HG03520 (cell line): ENCODE results near the gene TRIM5.
"Not testable (repeated sequence)": the region's sequence is repeated elsewhere in the genome, so short reads cannot be mapped to it uniquely, and the experiment has no call there.

Experiments
- ATAC-seq: cut with Tn5 transposase; IDR thresholded peaks from one replicate; pipeline ENCODE4 v1.9.1; 2021; ENCODE audit warnings: mild to moderate bottlenecking, moderate library complexity; ENCODE audit not compliant: unreplicated experiment

Gene TRIM5, protein sequence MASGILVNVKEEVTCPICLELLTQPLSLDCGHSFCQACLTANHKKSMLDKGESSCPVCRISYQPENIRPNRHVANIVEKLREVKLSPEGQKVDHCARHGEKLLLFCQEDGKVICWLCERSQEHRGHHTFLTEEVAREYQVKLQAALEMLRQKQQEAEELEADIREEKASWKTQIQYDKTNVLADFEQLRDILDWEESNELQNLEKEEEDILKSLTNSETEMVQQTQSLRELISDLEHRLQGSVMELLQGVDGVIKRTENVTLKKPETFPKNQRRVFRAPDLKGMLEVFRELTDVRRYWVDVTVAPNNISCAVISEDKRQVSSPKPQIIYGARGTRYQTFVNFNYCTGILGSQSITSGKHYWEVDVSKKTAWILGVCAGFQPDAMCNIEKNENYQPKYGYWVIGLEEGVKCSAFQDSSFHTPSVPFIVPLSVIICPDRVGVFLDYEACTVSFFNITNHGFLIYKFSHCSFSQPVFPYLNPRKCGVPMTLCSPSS

DNA sequence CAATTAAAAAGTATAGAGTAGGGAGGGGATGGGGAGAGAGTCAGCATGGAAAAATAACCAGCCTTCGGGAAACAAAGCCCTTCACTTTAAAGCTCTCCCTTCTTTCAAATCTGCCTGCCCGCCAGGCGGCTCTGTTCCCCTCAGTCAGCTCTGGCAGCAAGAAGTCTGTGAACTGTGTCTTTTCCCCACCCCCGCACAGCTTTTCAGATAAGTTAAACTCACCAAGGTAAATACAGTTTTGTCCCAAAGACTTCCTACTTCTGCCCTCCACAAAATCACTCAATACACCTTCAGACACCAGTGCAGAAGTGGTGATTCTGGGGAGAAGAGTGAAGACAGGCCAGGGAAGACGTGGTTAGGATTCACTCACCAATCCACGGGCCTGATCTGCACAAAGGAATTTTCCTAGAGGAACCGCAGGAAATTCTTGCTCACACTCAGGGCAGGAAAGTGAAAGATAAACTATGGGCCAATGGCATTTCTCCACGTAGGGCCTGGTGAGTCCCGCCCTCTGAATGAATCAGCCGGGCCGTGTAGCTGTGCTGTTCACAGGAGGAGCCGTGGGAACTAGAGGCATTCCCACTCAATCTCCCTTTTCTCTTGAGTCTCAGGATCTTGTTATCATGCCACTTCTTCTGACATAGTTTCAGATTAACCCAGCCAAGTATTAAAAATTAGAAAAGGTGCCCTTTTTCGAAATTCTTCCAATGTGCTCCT, at the start of gene TRIM5:
TSS of gene TRIM5 (minus strand) at position 429 of the 717 bp plus-strand sequence. CDS start 4,897 bp downstream, outside the sequence.
- peak; percentile 66 for ATAC-seq

DNA sequence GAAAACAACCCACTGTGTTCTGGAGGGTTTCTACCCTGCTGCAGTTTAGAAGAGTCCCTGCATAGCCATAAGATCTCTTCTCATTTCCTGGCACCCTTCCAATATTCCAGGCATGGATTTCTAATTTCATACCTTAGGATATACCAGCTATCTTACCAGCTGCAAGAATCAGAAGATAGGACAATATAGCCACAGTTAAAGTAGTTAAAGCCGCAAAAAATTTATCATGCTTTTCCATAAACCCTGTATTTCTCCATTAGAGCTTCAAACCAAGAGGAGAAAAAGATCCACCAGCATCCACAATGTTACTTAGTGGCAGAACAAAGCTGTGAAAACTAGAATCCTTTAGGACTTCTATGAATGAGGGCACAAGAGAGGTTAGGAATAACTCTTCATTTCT, 42.8 kb upstream of the TRIM5 start:
- no peak for ATAC-seq

DNA sequence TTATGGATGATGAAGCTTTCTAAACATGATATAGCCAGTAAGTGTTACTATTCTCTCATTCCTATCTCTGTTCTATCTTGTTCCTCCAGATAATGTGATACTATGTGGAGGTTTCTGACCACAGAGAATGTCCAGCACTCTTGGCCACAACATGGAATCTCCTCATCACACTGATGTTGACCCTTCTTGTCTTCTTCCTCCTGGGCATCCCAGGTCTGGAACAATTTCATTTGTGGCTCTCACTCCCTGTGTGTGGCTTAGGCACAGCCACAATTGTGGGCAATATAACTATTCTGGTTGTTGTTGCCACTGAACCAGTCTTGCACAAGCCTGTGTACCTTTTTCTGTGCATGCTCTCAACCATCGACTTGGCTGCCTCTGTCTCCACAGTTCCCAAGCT, 41.5 kb upstream of the TRIM5 start:
- no peak for ATAC-seq

DNA sequence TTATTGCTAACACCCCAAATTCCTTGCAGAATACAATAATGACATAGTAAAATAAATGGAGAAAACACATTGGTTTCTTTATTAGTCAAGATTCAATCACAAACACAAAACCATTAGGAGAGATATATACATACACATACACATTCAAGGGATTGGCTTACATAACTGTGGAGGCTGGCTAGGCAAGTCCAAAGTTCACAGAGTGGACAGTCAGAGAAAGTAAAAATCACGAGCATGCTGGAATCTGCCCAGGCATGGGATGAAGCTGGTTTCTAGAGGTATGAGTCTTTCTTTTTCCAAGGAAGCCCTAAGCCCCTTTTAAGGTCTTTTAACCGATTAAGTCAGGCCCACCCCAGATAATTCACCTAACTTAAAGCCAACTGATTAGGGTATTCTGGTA, 37.7 kb upstream of the TRIM5 start:
- no peak for ATAC-seq

DNA sequence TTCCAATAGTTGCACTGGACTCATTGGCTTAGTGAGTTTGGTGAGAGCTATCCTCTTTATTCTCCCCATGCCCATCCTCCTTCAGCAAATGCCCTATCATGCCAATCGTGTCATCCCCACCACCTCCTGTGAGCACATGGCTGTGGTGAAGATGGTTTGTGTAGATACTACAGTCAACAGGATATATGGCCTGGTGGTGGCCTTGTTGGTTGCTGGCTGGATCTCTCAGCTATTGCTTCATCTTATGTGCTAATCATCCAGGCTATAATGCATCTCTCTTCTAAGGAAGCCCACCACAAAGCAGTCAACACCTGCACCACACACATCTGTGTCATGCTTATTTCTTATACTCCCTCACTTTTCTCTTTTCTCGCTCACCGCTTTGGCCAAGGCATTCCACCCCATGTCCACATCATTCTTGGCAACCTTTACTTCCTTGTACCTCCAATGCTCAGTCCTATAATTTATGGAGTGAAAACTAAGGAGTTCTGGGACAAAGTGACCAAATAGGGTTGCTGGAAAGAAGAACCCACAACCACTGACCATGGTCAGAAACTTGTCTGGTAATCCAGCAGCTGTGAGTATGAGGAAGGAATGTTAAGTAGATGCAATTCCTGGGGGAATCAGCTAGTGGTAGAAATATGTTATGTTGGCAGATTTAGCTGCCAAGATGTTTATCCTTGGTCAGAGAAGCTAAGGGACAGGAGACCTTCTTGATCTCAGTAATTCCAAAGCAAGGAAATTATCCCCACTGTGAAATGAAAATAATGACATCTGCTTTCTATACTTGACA, 35.0 kb upstream of the TRIM5 start:
- ATAC-seq, result no peak

DNA sequence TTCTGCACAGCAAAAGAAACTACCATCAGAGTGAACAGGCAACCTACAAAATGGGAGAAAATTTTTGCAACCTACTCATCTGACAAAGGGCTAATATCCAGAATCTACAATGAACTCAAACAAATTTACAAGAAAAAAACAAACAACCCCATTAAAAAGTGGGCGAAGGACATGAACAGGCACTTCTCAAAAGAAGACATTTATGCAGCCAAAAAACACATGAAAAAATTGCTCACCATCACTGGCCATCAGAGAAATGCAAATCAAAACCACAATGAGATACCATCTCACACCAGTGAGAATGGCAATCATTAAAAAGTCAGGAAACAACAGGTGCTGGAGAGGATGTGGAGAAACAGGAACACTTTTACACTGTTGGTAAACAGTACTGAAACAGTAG, 31.6 kb upstream of the TRIM5 start:
- not testable (repeated sequence) for ATAC-seq

DNA sequence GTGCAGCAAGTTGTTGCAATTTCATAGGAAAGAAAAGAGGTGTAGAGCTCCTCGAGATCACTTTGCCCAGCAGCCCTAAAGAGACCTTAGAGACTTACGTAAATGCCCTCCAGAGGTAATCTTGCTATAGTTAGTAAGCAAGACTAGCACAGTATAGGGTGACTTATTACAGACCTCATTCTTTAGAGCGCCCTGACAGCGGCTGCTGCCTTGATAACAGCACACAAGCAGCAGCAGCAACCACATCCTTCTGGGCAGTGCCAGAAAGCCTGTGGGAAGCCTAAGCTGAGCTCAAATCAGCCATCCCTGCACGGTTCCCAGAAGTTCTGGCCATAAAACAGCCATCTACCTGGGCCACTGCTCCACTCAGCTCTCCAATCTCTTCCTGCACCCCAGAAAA, 28.8 kb upstream of the TRIM5 start:
- ATAC-seq, result no peak

DNA sequence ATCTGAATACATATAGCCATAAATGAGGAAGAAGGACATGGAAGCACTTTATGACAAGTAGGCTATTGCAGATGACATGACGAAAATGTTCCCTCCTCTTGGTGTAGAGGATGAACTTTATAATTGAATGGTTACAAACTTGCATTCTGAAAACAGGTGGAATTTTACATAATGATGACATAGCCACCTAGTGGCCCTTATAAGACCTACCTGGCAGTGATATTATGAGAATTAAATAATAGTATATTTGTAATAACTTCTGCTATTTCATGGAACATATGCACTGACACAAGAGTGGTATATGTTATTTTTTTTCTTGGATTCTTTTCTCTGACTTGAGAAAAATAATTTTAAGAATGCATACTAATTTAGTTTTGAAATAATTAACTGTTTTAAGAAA, 27.6 kb upstream of the TRIM5 start:
- no peak for ATAC-seq

DNA sequence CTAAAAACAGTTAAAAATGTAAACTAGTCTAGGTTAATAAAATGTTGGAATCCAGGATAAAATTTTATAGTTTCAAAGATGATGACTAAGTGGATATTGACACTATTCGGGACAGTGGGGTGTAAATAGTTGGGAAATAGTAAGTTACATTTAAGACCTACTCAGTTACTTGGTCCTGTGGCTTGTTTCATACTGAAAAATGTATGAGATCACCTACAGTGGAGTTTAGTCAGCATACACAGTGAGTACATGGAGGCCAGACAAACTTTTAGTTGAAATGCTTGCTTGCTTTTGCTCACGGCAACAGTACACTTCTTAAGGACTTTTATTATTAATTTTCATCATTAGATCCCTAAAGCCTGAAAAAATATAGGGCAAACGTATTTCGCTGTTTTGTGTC, 20.8 kb upstream of the TRIM5 start:
- ATAC-seq, result no peak

DNA sequence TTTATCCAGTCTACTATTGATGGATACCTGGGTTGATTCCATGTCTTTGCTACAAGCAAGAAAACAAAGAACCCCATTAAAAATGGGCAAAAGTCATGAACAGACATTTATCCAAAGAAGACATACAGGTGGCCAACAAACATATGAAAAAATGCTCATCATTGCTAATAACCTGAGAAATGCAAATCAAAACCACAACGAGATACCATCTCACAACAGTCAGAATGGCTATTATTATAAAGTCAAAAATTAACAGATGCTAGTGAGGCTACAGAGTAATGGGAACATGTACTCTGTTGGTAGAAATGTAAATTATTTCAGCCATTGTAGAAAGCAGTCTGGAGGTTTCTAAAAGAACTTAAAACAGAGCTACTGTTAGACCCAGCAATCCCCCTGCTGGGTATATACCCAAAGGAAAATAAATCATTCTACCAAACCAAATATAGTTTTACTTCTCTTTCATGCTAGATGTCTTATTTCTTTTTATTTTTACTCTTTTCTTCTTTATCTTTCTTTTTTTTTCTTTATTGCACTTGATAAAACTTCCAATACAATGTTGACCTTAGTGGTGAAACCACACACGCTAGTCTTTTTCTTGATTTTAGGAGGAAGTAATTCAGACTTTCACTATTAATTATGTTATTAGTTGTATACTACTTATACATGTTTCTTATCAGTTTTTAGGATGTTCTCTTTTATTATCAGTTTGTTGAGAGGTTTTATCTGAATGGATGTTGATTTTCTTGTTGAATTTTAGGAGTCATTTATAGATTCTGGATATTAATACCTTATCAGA, 19.1 kb upstream of the TRIM5 start:
- peak; percentile 81 for ATAC-seq

DNA sequence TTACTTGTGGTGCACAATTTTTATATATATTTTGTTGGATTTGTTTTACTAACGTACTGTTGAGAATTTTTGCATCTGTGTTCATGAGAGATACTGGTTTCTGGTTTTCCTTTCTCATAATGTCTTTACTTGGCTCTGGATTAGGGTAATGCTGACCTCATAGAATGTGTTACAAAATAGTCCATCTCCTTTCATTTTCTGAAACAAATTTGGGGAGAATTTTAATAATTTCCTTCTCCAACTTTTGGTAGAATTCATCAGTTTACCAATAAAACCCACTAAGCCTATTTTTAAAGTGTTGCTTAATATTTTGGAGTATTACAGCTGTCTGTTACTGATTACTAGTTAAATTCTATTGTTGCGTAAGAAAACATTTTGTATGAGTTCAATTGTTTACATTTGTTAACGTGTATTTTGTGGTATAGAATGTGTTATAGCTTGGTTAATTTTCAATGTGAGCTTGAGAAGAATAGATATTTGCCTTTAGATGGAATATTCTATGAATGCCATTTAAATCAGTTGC, 16.2 kb upstream of the TRIM5 start:
- ATAC-seq, result no peak

DNA sequence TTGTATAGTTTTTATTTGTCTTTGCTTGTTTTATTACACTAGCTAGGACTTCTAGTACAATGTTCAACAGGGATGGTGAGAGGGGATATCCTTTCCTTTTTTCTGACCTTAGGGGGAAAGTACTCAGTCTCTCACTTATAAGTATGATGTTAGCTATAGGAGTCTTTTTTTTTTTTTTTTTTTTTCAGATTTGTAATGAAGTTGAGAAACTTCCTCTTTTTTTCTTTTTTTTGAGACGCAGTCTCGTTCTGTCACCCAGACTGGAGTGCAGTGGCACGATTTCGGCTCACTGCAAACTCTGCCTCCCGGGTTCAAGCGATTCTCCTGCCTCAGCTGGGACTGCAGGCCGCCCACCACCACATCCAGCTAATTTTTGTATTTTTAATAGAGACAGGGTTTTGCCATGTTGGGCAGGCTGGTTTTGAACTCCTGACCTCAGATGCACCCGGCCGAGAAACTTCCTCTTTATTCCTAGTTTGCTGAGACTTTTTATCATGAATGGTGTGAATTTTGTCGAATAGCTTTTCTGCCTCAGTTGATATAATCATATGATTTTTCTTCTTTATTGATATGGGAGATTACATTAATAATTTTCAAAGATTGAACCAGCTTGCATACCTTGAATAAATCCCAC, 15.7 kb upstream of the TRIM5 start:
- ATAC-seq, result no peak

DNA sequence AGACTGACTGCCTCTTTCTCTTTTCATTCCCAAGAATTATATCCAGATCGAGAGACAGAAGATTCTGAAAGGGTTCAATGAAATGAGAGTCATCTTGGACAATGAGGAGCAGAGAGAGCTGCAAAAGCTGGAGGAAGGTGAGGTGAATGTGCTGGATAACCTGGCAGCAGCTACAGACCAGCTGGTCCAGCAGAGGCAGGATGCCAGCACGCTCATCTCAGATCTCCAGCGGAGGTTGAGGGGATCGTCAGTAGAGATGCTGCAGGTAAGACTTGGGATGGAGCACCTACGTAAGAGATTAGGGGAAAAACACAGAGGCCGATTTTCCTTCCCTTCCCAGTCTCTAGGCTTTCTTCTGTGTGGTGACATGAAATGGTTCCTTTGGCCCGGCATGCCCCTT, 13.4 kb upstream of the TRIM5 start:
- ATAC-seq, result no peak

DNA sequence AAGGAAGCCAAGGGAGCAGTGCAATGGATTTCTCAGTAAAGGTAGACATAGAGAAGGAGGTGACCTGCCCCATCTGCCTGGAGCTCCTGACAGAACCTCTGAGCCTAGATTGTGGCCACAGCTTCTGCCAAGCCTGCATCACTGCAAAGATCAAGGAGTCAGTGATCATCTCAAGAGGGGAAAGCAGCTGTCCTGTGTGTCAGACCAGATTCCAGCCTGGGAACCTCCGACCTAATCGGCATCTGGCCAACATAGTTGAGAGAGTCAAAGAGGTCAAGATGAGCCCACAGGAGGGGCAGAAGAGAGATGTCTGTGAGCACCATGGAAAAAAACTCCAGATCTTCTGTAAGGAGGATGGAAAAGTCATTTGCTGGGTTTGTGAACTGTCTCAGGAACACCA, 11.3 kb upstream of the TRIM5 start:
- no peak for ATAC-seq

DNA sequence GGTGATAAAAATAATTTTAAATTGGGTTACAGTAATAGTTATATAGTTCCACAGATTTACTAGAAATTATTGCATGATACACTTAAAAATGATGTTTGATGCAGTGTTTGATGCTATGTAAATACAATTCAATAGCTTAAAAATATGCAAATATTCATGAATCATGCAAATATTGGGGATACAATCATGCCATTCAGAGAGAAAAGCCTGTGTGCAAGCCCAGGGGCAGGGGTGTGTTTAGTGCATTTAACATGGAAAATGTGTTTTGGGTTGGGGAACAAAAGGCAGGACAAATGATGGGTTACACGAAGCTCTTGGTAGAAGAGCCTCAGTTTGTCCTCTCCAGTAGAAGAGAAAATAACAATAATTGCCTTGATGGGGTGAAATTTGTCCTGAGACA, 10.7 kb upstream of the TRIM5 start:
- ATAC-seq, result no peak

DNA sequence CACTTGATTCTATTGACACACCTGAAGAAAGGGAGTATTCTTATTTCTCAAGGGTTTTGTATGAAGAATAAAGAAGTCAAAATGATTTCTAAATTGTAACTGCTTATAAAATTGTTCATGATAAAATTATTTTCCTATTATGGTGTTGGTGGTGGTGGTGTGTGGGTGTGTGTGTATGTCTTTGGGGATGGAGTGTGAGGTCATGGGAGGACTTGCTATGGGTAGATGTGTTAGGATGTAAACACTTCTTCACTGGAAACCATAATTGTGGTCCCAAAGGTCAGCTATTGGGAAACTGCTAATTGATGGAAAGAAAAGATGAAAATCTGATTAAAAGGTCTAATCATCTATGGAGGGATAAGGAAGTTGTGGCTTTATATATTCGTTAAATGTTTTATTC, 9.8 kb upstream of the TRIM5 start:
- no peak for ATAC-seq

DNA sequence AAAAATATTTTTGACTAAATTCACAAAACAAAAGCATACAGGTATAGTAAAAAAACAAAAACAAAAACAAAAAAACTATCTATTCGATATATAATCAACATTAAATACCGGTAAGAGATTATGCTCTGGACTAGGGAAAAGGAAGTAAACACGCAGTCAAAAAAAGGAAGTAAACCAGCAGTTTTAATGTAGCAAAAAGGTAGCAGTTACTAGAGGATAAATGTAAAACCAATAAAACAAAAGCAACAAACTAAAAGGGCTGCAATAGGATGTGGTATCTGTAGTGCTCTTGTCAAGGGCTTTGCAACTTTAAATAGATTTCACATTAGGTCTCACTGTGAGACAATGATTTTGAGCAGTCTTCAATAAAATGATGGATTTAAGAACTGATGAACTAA, 7.1 kb upstream of the TRIM5 start:
- no peak for ATAC-seq

DNA sequence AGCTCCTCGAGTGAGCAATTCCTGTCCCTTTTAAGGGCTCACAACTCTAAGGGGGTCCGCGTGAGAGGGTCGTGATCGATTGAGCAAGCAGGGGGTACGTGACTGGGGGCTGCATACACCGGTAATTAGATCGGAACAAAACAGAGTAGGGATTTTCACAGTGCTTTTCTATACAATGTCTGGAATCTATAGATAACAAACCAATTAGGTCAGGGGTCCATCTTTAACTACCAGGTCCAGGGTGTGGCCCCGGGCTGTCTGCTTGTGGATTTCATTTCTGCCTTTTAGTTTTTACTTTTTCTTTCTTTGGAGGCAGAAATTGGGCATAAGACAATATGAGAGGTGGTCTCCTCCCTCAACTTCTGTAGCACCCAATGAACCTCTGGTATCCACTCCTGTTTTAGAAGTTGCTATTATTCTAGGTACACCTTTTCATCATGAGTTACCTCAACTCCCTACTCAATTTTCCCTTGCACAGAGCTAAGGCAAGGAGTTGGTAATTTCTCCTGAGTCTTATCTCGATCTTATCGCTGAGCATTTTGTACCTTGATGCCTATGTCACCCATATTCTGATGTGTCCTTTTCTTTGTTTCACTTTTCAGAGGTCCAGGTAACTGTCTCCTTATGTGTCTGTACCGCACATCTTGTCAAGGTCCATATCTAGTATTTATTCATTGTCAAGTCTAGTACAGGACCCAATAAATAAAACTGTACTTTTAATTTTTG, 6.5 kb upstream of the TRIM5 start:
- ATAC-seq, result not testable (repeated sequence)

DNA sequence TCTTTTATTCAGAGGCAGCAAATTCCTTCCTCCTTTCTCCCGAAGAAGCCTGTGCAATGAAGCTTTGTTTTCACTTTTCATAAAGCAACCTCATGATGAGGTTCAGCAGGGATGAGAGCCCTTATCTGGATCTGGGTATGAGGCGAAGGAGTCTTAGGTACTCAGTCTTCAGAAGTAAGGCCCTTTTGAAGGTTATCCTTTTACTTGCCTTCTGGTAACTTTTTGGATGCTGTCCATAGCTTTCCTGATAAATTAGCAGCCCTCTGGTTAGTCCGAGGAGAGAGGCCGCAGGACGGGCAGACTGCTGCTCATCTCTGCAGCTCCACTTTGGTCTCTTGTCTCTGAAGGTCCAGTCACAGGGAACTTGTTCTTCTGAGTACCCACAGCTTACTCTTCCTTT, 5.9 kb upstream of the TRIM5 start:
- ATAC-seq, result no peak
